OCI-LY3 (cell line): ENCODE measurements around the gene KPNA2.

Experiments
- CTCF ChIP-seq: fragments of 200-600, 300-600 bp; sonication (generic); IDR thresholded peaks from 2 replicates; pipeline ENCODE4 v1.5.1; 2014; ENCODE audit warnings: antibody characterized with exemption, low read length, low read depth
- EZH2phosphoT487 ChIP-seq: fragments of 200-600 bp; shearing (Covaris generic); IDR thresholded peaks from 2 replicates; pipeline ENCODE4 v1.6.1; 2018; ENCODE audit warnings: antibody characterized with exemption, mixed run types, low read depth

GRCh38 chr17:68015081-68015723 lies 20.3 kb upstream of the KPNA2 start:
- no peak for TF ChIP-seq CTCF
- no peak for TF ChIP-seq EZH2phosphoT487
